Muscle of arm (tissue), 12 donors: ENCODE measurements around the gene TTLL9. TPM values are rescaled to one million over a fixed set of nuclear protein-coding genes. Genes with fewer than 3 reads are reported as not detected.

Experiments used
- DNase-seq: peaks from one replicate; pipeline ENCODE4 v3.0.0-alpha.2; 2013
- polyA plus RNA-seq, 12 donors: library from polyadenylated mRNA; unstranded; fragments of 120-200 nt; gene quantifications; one replicate each; pipeline ENCODE4 v1.2.1, GENCODE V29; 2013; ENCODE audit not compliant: insufficient read length in 12 of 12

TTLL9 gene
- polyA plus RNA-seq, 12 donors, result 0.18 to 0.47 (median 0.38) TPM; not detected in 5

DNA sequence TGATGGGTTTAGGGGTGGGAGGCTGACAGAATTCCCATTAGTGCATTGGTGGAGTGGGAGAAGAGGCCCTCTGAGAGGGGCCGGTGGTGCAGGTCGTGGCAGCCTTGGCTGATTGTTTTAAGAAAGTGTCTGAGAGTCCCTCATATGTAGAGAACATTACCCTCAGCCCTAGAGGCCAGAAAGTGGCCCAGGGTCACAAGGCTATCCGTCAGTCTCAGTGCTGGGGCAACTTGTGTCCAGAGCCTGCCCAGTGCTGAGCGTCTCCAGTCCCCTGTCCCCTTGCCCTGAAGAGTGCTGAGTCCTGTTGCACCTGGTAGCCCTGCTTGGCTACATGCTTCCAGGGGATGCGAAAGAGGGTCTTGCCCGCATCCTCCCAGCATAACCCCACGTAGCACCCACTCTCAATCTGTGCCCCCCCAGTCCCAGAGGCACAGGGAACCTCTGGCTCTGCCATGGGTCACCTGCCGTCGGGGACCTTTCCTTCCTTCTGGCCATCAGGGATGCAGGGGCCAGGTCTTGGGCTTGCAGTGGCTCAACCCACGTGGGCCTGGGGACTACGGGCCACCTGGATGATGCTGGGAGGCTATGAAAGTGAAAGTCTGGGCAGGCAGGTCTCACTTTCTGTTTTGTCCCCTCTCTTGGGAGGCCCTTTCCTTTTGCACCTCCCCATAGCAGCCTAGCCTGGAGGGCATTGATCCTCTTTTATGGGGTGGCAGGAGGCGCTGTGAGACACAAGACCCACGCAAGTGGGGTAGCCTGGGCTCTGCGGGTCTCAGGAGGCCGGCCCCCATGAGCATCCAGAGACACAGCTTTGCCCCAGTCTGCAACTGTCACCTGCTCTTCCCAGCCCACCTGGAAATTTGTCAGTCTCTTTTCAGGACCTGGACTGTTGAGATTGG lies 12.3 kb upstream of the TTLL9 start:
- DNase-seq, result no peak

DNA sequence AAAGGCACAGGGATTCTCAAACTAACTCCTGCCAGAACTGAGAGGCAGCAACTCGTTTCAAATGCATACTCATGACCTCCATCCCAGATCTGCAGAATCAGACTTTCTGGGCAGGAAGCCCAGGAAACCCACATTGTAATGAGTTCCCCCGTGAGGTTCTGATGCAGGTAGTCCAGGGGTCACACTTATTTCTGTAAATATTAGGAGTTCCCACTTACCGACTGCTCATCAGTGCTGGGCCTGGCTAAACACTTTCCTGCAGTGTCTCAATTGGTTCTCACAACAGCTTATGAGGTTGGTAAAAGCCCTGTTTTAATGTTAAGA lies 11.7 kb upstream of the TTLL9 start:
- DNase-seq, result no peak

DNA sequence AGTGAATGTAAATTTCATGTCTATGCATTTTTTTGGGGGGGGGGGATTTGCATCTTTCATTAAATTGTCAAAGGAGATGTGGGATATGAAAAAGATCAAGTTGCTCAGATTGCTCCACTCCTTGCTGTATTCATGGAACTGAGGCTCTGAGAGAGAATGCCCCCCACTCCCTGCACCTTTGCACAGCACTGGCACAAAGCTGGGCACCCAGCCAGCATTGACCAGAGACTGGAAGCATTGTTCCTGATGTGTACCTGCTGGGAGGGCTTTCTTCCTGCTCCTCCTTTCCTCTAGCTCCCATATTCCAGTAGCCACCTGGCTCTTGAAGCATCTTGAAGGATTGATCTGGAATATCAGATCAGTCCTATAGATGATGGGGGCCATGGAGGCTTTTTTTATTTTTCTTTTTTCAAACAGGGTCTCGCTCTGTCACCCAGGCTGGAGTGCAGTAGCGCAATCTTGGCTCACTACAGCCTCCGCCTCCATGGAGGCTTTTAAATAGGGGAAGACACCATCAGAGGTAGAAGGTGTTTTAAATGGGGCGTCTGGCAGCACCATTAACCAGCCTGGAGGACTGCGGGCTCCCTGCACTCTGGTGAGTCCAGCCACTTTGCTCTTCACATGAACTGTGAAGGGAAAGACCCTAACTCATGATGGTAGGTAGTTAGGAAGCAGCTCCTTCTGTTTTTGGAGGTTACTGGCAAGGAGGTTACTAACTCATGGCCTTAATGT lies 11.0 kb upstream of the TTLL9 start:
- DNase-seq, result no peak

DNA sequence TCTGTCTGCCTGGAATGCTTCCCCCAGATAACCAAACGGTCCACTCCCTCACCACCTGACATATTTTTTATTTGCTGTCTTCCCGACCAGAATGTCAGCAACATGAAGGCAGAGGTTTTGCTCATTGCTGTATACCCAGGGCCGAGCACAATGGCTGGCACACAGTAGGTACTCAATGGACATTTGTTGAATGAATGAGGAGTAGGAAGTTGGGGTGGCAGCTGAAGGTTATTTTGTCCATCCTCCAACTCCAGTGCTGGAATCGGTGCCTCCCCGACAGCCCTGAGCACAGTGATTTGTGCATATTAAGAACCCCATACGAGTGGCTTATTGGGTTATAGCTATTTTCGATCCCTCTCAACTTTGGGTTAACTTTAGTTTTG lies 10.4 kb upstream of the TTLL9 start:
- no peak for DNase-seq

DNA sequence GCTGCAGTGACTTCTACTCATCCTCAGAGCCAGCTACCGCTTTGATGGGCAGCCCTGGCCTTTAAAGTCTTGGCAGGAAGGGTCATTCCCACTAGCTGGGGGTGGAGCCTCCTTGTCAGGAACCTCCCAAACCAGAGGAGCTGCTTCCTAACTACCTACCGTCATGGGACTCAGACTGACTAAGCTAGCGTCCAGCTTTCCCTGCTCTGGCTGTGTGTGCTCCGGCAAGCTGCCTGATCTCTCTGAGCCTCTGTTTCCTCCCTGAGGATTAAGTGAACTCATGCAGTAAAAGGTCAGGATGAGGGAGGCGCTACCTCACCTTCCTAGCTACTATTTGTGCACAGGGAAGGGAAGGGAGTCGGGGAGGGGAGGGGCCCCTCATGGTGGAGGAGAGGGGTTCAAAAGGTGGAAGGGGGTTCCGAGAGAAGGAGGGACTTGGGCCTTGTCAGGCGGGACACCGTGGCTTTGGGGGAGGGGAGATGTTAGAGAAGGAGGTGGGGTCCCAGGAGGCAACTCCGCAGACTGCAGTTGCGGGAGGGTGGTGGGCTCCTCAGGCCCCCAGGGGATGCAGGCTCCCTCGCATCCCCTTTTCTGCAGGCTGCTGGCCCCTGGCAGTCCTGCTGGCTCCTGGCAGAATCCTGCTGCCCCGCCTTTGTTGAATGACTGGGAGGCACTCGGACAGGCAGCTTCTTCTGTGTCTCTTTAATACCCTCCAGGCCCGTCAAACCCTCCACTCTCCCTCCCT lies 9.9 kb upstream of the TTLL9 start:
- no peak for DNase-seq

DNA sequence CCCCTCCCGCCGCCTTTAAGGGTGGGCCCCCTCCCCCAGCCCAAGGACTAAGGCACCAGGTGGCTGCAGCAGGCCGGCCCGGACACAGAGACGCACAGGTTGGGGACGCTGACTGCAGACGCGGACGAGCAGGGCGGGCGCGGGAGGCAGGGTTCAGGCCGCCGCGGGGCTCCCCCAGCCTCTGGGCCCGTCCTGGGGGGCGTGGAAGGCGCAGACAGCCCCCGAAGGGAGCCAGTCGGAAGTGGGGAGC lies 9.4 kb upstream of the TTLL9 start:
- no peak for DNase-seq

DNA sequence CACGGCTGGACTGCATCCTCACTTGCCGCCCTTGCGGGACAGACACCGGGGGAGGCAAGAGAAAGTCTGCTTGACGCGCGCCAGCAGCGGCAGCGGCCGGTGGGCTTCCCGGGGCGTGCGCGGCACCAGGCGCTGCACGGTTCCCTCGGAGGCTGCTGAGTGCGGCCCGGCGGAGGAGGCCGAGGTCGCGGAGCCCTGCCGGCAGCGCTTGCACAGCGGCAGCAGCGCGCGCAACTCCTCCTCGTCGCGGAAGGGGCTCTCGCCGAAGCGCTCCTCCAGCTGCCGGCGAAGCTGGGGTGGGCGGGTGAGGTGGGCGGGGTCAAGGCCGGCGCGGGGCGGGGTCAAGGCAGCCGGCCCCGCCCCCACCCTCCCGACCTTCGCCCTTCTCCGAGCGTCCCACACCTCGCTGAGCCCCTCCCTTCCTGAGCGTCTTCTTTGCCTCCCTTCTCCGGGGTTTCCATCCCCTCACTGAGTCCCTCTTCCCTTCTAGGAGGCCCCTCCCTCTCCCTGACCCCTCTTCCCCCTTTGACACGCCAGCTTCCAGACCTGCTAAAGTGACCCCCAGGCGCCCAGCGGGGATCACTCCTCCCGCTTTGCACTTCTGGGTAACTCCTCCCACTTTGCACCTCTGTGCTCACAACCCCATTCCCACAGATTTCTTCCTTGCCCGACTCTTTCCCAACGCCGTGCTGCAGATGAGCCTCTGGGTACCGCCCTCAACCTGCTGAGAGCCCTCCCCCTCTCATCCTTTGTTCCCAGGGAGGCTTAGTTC lies 8.9 kb upstream of the TTLL9 start:
- DNase-seq, result peak; percentile 52

DNA sequence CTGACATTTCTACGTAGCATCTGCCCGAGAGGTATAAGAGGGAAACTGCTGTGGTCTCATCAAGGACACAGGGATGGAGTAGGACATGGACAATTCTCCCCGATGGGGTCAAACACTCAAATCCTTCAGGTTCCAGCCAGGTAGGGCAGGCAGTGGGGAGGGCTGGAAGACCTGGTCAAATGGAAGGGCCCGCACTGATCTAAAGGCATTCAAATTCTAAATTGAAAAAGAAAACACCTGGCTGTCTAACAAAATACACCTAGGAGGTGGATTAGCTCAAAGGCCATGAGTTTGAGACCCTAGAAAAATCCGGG lies 8.3 kb upstream of the TTLL9 start:
- no peak for DNase-seq

DNA sequence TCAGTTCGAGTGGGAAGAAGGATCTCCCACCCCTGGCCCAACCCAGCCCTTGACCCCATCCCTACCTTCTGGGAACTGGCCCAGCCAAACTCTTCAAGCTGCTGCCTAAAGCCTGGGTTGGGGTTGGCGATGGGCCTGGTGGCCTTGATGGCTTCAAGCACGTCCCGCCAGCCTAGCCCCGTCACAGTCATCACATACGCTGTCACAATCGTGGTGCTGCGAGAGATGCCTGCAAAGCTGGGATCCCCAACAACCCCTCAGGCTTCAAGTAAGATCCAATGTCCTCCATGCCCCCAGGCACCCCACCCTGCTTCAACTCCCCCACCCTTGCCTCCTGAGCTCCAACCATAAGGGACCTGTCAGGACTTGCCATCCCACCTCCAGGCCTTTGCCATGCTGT lies 7.9 kb upstream of the TTLL9 start:
- no peak for DNase-seq

DNA sequence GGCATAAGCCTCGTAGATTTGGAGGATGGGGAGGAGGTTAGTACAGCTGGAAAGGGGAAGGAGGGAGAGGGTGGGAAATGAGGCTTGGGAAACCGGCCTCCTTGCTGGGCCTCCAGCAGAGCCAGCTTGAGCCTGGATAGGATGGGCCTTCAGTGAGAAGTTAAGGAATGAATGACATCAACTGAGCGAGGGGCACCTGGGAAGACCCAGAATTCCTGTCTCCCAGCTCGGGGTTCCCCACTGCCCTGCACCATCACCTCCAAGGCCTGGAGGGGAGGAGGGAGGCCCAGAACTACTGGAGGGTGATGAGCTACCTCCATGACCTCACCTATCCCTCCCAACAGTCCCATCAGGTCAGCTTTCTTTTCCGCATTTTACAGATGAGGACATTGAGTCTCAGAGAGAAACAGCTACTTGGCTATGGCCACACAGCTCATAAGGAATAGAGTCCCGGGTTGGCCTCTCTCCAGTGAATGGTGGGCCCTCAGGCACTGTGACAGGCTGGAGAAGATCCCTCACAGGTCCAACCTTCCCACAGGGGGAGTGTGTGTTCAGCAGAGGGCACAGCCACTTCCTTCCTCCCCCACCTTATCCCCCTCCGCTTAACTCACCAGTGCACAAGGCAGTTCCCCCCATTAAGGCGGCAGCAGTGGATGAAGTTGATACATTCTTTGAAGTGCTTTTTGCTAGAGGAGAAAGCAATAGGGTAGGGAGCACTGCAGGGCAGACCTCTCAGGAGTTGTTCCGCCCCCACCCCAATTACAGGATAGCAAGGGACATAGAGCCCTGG lies 6.9 kb upstream of the TTLL9 start:
- DNase-seq, result no peak

DNA sequence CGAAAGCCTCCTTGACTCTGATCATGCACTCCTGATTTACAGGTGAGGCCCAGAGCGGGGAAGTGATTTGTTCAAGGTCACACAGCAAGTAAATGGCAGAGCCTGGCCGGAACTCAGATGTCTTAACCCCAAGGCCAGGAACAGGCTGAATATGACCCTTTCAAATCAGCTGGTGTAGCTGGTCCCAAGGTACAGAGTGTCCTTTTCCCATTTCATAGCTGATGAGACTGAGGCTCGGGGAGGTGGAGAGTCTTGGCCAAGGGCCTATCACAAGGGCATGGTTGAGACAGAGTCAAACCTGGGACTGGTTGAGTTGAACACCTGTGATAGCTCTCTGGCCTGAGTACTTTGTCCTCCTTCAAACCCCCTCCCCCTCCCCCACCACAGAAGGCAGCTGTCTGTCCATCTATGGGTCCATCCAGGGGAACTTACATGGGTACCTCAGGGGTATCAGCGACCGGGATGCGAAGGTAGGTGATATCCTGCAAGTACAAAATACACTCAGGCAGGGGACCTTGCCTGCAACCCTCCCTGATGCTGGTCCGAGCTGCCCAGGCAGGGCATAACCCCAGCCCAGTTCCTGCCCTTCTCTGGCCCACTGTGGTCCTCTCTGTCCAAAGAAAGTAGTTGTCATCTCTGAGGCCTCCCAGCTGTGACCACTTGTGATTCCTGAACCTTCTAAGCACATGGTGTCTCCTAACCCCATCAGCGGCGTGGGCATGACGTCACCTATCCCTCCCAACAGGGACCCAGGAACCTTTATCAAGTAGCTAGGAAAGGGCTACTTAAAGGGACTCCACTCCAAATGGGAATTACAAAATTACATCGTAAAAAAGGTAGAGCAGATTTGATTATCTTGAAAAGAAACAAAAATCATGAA lies 5.7 kb upstream of the TTLL9 start:
- DNase-seq, result no peak

DNA sequence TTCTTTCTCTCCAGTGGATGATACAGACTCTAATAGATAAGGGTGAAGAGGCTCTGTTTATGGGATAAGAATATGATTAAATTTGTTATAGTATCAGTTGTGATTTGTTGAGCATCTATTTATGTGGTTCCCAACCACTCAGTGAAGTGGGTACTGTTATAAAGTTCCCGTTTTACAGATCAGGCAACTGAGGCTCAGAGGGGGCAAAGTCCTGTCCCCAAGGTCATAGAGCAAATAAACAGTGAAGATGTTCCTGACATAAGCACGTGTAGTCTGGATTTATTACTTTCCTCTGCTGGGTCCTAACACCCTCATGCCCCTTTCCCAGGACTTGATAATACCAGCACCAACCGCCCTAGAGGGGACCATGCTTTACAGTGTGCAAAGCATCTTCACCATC lies 4.2 kb upstream of the TTLL9 start:
- no peak for DNase-seq

DNA sequence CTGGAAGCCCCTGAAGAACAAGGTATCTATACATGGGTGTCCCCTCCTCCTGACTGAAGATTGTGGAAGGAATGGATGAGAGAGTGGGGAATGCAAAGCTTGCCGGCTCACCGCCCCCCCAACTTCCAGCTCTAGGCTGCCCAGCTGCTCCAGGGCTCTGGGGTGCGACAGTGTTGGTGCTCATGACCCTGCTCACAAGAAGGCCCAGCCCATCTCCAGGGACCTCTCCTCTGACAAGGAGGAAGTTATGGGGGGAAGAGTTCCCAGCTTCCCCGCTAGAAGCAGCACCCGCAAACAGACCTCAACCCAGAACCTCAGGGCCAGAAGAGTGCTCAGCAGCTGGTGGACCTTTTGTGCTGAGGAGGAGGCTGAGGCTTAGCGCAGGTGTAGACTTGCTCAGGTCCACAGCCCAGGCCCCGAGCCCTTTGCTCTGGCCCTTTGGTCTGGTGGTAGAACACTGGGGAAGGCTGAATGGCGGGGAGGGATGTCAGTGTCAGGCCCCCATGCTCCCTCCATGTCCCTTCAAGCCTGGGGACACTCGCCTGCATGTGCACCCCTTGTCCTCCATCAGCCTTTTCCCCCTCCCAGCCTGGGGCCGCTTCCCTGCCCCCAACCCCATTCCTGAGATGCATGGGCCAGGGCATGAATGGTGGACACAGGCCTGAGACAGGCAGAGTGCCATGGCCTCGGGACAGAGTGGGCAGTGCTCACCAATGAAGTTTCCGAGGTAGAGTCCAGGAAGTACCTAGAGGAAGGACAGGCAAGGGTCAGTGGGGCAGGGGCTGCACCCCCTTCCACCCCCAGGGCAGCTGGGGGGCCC lies 1.4 kb upstream of the TTLL9 start:
- DNase-seq, result no peak

DNA sequence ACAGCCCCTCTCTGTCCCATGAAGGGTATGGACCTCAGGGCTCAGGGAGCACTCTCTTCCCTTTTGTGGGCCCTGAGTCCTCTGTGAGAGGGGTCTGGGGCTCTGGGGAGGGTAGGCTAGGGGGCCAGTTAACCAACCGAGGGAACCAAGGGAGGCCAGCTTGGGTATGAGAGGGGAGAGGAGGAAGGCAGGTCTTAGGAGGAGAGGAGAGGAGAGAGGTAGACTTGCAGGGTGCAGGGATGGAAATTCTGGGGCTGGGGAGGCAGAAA lies 827 bp upstream of the TTLL9 start:
- no peak for DNase-seq

DNA sequence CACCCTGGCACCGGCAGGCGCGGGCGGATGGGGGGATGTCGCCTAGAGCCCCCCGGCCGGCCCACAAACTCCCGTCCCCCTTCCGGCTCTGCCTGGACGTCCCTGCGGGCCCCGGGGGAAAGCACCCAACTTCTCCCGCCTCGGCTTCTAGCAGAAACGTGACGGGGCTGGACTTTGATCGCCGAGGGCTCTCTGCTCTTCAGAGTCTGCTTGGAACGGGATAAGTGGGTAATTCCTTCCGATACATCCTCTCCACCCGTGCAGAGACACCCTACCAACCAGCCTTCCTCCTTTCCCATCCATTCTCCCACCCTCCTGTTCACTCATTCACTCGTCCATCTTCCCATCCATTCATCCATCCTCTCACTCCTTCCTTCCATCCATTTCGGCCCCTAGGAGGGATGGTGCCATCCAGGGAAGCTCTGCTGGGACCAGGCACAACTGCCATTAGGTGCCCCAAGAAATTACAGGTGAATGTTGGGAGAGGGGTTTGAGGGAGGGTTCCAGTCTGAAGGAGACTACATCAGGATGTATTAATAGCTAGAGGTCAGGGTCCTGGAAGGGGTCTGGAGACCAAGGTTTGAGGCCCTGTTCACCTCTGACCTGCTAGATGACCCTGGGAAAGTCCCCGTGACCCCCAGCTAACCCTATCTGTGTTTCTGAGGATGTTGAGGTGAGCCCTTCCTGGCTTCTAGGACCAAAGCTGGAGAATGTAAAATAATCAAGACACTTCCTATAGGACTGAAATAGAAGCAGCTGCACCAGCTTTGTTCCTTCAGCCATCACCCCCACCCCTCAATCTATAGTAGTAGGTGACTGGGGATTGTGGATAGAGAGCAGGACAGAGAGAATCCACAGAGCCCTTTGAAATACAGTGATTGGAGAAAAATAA lies 538 bp downstream of the TTLL9 start:
- no peak for DNase-seq

DNA sequence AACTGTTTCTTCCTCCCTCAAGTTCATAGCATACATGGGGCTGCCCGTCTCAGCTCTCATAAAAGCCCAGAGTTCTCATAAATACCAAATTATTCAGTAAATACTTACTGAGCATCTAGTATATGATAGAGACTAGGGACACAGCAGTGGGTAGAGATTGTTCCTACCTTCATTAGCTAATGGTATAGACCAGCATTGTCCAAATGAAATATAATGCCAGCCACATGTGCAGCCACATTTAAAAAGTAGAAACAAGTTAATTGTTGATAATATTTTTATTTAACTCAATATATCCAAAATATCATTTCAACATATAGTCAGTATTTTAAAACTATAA lies 1.2 kb downstream of the TTLL9 start:
- DNase-seq, result no peak

DNA sequence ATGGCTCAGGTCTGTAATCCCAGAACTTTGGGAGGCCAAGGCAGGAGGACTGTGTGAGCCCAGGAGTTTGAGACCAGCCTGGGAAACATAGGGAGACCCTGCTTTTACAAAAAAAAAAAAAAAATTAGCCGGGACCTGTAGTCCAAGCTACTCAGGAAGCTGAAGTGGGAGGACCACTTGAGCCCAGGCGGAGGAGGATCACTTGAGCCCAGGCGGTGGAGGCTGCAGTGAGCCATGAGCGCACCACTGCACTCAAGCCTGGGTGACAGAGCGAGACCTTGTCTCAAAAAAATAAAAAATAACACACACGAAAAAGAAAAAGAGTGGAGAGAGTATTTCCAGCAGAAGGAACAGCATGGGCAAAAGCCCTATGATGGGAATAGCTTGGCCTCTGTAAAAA lies 2.0 kb downstream of the TTLL9 start:
- no peak for DNase-seq

DNA sequence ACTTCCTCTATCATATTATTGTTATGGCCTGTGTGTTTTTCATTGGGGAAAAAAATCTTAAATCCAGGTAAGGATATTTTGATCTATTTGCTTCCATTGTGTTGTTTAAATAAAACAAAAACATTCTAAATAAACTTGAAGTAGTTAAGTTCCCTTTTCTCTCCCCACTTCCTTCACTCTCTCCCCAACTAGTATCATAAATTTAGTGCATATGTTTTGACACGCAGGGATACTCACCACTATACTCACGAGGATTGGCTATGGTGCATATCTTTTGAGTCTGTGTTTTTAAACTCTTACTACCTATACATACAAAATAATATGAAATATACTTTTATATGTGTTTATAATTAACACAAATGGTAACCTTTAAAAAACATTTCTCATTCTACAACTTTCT lies 5.2 kb downstream of the TTLL9 start:
- no peak for DNase-seq

DNA sequence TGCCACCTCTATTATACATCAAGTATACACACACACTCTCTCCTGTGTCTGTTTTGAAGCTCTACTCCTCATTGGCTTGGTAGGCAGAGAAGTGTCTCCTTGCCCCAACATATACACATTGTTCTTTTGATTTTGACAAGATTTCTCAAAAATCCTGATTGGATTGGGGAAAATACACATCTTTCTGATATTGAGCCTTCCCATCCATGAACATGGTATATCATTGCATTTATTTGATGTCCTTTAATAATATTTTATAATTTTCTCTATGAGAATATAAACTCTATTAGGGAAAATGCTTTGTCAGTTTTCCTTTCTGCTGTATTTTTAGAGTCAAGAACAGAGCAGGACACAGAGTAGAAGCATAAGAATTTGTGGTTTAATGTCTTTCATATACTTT lies 7.2 kb downstream of the TTLL9 start:
- no peak for DNase-seq
